ENCODE data around the gene LPP. TPM values are rescaled to one million over a fixed set of nuclear protein-coding genes. Genes with fewer than 3 reads are reported as not detected.
A peak's percentile ranks its signal among the peaks of the same experiment; 100 is the strongest.

Gene LPP
- polyA plus RNA-seq, 3 donors, result 22.8 to 30.0 (median 26.9) TPM

GRCh38 chr3:188513662-188514328 is 359.8 kb downstream of the LPP start:
- no peak for DNase-seq

GRCh38 chr3:188516515-188516914 is 362.6 kb downstream of the LPP start:
- DNase-seq, result no peak

DNA sequence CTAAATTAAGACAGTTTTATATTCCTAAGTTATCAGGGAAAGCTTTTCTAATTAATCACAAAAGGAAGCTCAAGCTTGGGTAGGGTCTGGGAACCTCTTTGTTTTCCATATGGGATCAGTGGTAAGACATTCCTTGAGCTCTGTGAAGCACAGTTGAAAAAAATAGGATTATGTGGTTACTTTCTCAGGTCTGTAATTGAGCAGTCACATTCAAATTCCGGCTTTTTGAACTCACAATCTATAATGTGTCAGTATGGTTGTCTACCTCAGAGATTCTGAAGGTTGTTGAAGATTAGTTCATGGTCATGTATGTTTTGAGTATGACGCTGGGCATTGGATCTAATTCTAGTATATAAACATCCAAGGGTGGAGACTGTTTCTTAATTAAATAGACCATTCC is 364.5 kb downstream of the LPP start:
- no peak for DNase-seq

GRCh38 chr3:188518835-188519452 is 365.0 kb downstream of the LPP start:
- no peak for DNase-seq

DNA sequence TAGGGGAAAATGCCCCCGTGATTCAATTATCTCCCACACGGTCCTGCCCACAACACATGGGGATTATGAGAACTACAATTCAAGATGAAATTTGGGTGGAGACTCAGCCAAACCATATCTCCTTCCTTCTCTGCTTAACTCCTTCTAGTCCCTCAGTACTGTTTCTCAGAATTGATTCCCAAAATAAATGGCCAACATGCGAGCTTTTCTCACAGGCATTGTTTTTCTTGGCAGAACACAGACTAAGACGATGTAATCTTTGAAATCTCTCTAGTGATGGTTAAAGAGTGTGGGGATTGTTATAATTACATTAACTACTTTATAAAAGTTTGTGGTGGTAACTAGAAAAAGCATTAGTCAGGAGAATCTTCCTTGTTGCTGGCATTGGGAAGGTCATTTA is 366.5 kb downstream of the LPP start:
- no peak for DNase-seq

DNA sequence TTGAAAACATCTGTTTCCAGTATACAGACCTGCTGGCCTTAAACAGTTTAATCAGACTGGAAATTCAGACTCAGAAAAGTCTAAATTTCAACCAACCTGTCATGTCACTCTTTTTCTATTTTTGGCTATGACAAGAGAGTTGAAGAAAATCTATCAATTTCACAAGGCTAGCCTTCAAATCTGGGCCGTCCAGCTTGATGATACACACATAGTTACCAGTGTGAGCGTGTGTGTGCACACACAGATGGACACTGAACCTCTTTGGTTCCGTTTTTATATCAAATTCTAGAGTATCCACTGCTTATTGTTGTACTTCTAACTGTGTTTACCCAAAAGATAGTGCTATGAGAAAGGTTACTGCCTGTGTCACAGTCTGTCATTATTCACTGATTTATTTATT is 368.2 kb downstream of the LPP start:
- DNase-seq, result no peak

- DNase-seq, result peak; percentile 30
Measured at GRCh38 chr3:188523291-188523690, 369.3 kb downstream of the LPP start.

DNA sequence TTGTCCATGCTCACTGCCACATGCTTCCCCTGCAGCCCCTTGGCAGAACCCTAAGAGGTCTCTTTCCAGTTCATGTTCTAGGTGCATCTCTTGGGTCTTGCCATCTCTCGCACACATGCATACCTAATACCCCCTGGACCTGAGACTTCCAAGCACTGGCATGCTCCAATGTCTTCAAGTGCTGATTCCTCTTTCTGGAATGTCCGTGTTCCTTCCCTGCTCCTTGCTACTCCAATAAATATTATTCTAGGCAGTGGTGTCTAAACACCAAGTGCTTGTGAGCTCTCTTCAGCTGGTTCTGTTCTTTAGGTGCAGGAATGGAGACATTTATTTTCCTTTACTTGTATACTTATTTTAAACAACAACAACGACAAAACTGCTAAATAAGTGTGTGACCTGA is 370.1 kb downstream of the LPP start:
- no peak for DNase-seq

DNA sequence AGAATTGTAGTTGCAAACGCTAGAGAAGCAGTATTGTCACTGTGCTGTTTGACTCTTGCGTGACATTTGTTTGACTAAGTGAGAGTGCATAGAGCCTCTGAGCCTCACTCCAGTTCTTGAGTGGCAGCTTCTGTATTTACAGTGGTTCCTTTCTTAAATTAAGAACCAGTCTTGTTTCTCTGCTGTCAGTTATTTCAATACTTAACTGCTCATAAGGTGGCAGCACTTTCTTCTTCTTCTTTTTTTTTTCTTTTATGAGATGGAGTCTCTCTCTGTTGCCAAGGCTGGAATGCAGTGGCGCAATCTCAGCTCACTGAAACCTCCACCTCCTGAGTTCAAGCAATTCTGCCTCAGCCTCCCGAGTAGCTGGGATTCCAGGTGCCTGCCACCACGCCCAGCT is 372.1 kb downstream of the LPP start:
- DNase-seq, result no peak

DNA sequence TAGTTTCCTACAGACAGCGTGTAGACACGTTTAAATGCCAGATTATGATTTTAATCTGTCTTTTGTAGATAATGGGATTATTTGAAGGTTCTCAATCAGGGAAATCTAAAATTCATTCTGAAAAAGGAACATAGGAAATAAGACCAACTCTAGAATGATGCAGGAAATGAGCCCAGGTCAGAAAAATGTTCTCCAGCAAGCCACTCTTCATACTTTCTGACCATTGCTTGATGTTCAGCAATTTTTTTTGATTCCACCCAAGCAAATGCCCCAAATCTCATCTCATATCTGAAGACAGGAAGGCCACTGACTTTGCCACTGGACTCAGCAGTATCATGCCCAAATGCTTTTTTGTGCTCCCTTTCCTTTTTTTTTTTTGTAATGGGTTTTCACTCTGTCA is 373.4 kb downstream of the LPP start:
- DNase-seq, result no peak

- DNase-seq, result no peak
Measured at GRCh38 chr3:188528396-188528795, 374.4 kb downstream of the LPP start.

- DNase-seq, result no peak
Measured at GRCh38 chr3:188529228-188529627, 375.3 kb downstream of the LPP start.

DNA sequence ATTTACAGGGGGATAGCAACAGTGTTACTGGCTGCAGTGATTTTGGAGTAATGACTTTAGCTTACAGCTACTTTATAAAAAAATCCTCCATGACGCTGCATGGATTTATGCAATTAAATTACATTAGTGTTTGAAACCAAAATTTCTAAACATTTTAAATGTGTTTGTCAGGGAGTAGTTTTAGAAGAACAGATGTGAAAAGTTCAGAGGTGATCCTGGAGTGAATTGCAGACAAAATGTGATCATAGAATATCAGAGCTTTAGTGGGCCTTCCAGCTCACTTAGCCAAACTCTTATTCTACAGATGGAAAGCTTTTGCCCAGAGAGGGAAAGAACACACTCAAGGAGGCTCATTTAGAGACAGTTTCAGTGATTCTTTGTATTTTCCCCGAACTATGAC is 376.3 kb downstream of the LPP start:
- no peak for DNase-seq

GRCh38 chr3:188531210-188531609 is 377.3 kb downstream of the LPP start:
- DNase-seq, result no peak

DNA sequence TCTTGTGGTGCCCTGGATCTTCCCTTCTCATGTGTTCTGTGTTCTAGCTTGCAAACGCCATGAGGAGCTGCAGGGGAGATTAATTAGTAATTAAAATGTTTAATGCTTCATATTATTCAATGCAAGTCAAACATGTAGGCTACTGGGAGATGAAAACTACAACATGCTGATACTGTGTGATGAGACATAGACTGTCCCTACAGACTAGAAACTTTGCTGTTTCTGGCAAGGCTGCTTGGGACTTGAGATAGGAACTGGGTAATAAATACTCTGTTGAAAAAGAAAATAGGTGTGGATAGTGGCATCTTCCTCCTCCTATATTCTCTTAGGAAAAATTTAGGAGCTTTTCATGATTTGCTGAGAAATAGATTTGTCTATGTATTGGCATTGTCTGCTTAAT is 379.2 kb downstream of the LPP start:
- no peak for DNase-seq

DNA sequence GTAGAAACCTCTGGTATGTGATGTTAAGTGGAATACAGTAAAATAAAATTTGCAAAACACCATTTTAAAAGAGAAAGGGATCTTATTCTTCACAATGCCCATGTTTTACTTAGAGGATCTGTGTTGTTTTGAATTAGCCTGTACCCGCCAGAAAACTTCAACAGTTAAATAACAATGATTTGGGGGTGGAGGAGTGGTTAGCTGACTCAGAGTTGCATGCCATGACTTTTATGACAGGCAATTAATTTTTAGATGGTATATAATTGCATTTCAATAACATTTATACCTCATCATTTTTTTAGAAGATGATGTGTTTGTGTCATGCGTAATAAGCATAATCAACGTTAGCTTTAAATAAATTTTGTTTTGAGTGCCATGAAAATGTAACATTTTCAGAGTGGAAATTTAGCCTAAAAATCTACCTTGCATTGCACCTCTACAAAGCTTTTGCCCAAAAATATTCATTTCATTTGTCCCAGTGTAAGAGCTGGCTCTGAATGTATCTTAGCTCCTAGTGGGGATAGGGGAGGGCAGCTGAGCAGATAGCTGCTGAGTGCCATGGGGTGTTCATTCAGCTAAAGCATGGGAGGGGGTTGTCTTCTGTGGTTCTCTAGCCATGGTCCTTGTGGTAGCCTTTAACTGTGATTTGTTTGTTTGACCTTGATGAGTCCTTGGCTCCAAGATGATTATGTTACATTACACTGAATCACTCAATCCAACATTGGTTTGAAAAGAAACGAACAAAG is 379.8 kb downstream of the LPP start:
- DNase-seq, result no peak

DNA sequence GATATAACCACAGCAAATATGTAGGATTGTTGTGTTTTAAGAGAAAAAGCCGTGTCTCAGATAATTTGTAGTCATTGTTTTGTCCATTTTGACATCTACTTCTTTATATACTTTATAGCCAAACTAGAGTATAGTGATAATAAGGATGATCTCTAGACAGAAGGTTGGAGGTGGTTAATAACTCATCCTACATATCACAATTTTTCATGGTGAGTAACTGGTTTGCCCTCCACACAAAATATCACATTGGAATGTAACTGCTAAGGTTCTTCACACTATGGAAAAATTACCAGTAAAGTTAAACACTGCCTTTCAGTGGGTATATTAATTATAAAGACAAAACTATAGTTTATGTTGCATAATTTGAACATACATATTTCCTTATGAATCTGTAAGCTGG is 380.7 kb downstream of the LPP start:
- DNase-seq, result no peak

- no peak for DNase-seq
Measured at GRCh38 chr3:188537606-188538005, 383.6 kb downstream of the LPP start.

DNA sequence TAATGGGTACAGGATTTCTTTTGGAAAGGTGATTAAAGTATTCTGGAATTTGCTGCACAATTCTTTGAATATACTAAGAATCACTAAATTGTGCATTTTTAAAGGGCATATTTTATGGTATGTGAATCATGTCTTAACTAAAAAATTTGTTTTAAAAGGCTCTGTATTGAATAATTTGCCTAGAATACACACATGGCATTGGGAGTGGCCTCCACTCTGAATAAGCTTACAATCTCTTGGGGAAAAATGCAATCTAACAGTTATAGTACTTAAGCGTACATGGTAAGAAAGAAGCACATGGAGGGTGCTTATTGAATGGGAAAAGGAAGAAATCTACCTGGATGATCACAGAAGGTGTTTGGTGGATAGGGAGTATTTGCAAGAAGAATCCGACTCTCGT is 385.1 kb downstream of the LPP start:
- no peak for DNase-seq

DNA sequence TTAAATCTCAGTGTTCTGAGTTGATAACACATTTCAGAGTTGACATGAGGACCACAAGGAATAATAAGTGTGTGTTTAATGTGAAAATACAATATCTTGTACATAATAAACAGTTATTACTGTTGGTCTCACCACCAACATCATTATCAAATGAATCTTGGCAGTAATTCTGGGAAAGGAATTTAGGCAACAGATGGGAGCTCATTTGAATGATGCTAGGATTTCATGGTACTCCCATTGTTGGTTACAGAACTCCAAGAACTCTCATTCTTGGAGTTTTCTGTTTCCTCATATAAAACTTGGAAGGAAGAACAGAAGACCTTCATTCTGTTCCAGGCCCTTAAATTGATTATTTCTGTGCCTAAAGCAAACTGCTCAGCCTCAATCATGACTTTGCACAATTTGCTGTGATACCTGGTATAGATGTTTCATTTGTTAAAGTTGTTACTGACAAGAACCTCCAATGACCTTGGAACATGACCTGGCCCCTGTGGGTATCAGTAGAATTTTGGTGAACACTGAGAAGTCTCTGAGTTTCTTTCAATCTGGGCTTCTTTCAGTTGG is 385.8 kb downstream of the LPP start:
- DNase-seq, result no peak

DNA sequence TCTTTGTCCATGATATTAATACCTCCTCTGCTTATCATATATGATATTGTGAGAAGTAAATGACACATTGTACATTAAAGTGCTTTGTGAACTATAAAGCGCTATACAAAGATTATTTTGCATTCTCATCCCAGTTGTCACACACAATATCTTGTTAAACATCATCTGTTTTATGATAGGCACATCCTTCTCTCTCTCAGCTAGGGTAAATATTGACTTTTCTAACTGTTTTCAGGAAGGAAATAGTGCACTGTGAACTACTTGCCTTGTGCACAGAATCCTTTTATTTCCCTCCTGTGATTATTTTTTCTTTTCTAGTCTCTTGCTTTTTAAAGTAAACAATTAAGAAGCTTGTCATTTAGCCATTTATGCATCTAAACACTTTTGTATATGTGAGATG is 388.2 kb downstream of the LPP start:
- no peak for DNase-seq

GRCh38 chr3:188544012-188544411 is 390.1 kb downstream of the LPP start:
- DNase-seq, result no peak
